Nephron (organoid): ENCODE results near the gene EFNA2.

Experiments
- H3K27ac Mint-ChIP-seq, 3 experiments: 2 replicates each; pipeline ENCODE4 v1.8.0; 2020; ENCODE audit warnings: mixed read lengths in 3 of 3, mild to moderate bottlenecking in 2 of 3, moderate library complexity in 1 of 3
- H3K27me3 Mint-ChIP-seq: 2 replicates; pipeline ENCODE4 v1.8.0; 2021; ENCODE audit warnings: low read depth, mild to moderate bottlenecking, moderate library complexity, mixed read lengths
- H3K36me3 Mint-ChIP-seq: 2 replicates; pipeline ENCODE4 v1.8.0; 2020; ENCODE audit warnings: low read depth, mixed read lengths
- H3K4me1 Mint-ChIP-seq: 2 replicates; pipeline ENCODE4 v1.8.0; 2020; ENCODE audit warnings: mixed read lengths
- H3K4me3 Mint-ChIP-seq, 3 experiments: 2 replicates each; pipeline ENCODE4 v1.8.0; 2020; ENCODE audit warnings: mild to moderate bottlenecking in 3 of 3, mixed read lengths in 3 of 3, moderate library complexity in 2 of 3
- H3K9me3 Mint-ChIP-seq: 2 replicates; pipeline ENCODE4 v1.8.0; 2020; ENCODE audit warnings: mixed read lengths
- CTCF ChIP-seq, 3 experiments: fragments of 200-600 bp; sonication (generic); IDR thresholded peaks; one replicate each; pipeline ENCODE4 v1.5.0; 2021; ENCODE audit warnings: antibody characterized with exemption in 3 of 3; ENCODE audit not compliant: unreplicated experiment in 3 of 3

The EFNA2 gene

DNA sequence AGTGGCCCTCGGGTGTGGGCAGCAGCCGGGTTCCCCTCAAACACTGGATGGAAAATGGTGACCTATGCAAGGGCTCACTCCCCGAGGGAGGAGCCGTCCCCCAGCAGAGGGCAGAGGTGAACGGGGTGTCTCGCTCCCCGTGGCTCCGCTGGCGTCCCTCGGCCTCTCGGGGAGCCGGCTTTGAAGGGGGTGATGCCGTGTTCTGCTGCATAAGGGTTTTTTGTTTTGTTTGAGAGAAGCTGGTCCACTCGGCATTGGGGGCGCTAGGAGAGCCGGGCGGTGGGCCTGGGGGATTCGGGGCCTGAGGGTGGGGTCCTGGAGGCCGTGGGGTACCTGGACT, 4.0 kb downstream of the EFNA2 start:
- Mint-ChIP-seq H3K36me3 (no peaks in the 10 kb centered on the region), H3K27ac (no peak overlapping the region), H3K4me1 (peaks cover 3% of the 10 kb centered on the region), H3K4me3 (no peak overlapping the region), H3K9me3 (no peaks in the 10 kb centered on the region), H3K27me3 (peaks cover 4% of the 10 kb centered on the region)
- TF ChIP-seq CTCF (IDR thresholded peaks at IDR 0.05; ENCODE audit: unreplicated experiment in 3 of 3): no peak

- Mint-ChIP-seq H3K9me3 (no peaks in the 10 kb centered on the region), H3K27me3 (no peaks in the 10 kb centered on the region), H3K36me3 (no peaks in the 10 kb centered on the region), H3K27ac (no peak overlapping the region), H3K4me3 (no peak overlapping the region), H3K4me1 (no peaks in the 10 kb centered on the region)
- TF ChIP-seq CTCF (IDR thresholded peaks at IDR 0.05; ENCODE audit: unreplicated experiment in 3 of 3): no peak
Measured at GRCh38 chr19:1290196-1290702, 4.6 kb downstream of the EFNA2 start.

GRCh38 chr19:1290703-1291651, 5.3 kb downstream of the EFNA2 start:
- Mint-ChIP-seq H3K9me3 (no peaks in the 10 kb centered on the region), H3K27ac (no peak overlapping the region), H3K36me3 (no peaks in the 10 kb centered on the region), H3K4me1 (no peaks in the 10 kb centered on the region), H3K4me3 (no peak overlapping the region), H3K27me3 (no peaks in the 10 kb centered on the region)
- TF ChIP-seq CTCF (IDR thresholded peaks at IDR 0.05; ENCODE audit: unreplicated experiment in 3 of 3): no peak

DNA sequence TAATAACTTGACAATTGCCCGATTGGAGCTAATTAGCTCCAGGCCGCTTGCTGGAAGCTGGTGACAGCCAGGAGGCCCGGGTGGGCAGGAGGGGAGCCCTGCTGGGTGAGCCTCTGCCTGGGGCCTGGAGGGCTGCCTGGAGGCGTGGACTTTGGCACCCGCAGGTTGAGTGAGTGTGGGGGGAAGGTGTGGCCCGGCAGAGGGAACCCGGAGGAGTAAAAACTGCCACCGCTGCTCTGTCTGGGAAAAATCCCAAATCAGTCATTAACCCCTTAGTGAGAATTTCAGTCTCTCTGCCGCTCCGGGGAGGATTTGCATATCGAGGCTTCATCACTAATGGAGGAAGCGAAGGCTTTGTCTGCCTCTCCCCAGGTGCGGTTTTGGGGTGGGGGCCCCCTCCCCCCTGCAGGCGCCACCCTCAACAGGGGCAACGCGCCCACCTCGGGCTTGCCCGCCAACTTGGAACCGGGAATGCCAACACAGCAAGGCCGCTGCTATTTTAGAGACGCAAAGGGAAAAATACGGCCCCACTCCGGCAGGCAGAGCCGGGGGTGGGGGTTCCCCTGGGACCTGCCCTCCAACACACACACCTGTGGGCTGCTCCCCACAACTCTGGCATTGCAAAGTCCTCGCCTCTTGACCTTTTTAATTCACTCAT, 6.2 kb downstream of the EFNA2 start:
- no peaks in the 10 kb centered on the region for H3K36me3 Mint-ChIP-seq
- H3K4me1 Mint-ChIP-seq: no peaks in the 10 kb centered on the region
- no peak overlapping the region for H3K27ac Mint-ChIP-seq
- no peak overlapping the region for H3K4me3 Mint-ChIP-seq
- H3K9me3 Mint-ChIP-seq: no peaks in the 10 kb centered on the region
- H3K27me3 Mint-ChIP-seq: no peaks in the 10 kb centered on the region
- TF ChIP-seq CTCF (IDR thresholded peaks at IDR 0.05; ENCODE audit: unreplicated experiment in 3 of 3): no peak

DNA sequence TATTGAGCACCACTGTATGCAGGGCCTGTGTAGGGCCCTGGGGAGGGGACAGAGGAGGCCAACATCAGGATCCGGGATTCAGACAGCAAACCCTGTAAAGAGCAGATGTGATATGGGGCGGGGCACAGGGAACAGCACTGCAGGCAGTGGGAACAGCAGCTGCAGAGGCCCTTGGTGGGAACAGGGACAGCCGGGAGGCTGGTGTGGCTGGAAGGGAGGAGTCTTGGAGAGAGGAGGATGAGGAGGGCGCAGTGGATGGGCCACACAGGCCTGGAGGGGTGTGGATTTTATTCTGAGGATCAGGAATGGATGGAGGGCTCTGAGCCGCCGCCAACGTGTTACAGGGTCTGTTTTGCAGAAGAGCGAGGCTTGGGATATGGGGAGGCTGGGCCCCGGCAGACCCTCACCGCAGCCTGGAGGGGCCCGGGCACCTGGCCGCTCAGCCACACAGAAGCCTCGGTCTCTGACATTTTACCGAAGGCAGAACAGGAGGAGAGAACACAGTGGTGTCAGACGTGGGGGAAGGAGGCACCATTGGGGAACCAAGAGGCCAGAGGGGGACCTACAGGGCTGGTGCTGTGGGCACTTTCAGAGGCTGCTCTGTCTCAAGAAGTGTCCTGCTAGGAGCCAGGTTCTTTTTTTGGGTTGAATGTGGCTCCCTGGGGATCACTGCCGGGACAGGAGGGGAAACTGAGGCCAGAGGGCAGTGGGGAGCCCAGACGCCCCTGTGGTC, 6.9 kb downstream of the EFNA2 start:
- H3K4me3 Mint-ChIP-seq: no peak overlapping the region
- H3K4me1 Mint-ChIP-seq: no peaks in the 10 kb centered on the region
- H3K27me3 Mint-ChIP-seq: peaks cover 1% of the 10 kb centered on the region
- no peak for TF ChIP-seq CTCF (IDR thresholded peaks at IDR 0.05; ENCODE audit: unreplicated experiment in 3 of 3)
- H3K27ac Mint-ChIP-seq: no peak overlapping the region
- no peaks in the 10 kb centered on the region for H3K36me3 Mint-ChIP-seq
- no peaks in the 10 kb centered on the region for H3K9me3 Mint-ChIP-seq
